Trophoblast cell (in vitro differentiated cells and primary cell): ENCODE measurements around the gene TBL1X.
A peak's percentile ranks its signal among the peaks of the same experiment; 100 is the strongest.

Source experiments
- DNase-seq, 2 donors: peaks; one replicate each; pipeline ENCODE4 v3.0.0-alpha.2; 2016
- H2AFZ ChIP-seq: 2 replicates; pipeline ENCODE4 v1.6.1; 2013; ENCODE audit warnings: low read length, moderate library complexity, mild to moderate bottlenecking; ENCODE audit not compliant: insufficient read depth, poor library complexity
- H2AK5ac ChIP-seq: 2 replicates; pipeline ENCODE4 v1.6.1; 2013; ENCODE audit warnings: mild to moderate bottlenecking, low read length
- H2BK120ac ChIP-seq: 2 replicates; pipeline ENCODE4 v1.6.1; 2013; ENCODE audit warnings: low read length, mild to moderate bottlenecking, moderate library complexity; ENCODE audit not compliant: insufficient read depth, poor library complexity
- H2BK12ac ChIP-seq: 2 replicates; pipeline ENCODE4 v1.6.1; 2013; ENCODE audit warnings: mild to moderate bottlenecking, low read length, moderate library complexity
- H2BK5ac ChIP-seq: 2 replicates; pipeline ENCODE4 v1.6.1; 2013; ENCODE audit warnings: low read length, low read depth, moderate library complexity, mild to moderate bottlenecking; ENCODE audit not compliant: poor library complexity
- H3K14ac ChIP-seq: 2 replicates; pipeline ENCODE4 v1.6.1; 2013; ENCODE audit warnings: mild to moderate bottlenecking, low read length
- H3K18ac ChIP-seq: 2 replicates; pipeline ENCODE4 v1.6.1; 2013; ENCODE audit warnings: mild to moderate bottlenecking, low read length
- H3K23ac ChIP-seq: 2 replicates; pipeline ENCODE4 v1.6.1; 2013; ENCODE audit warnings: low read length
- H3K27ac ChIP-seq: 2 replicates; pipeline ENCODE4 v1.5.1; 2013; ENCODE audit warnings: low read depth, mild to moderate bottlenecking, inconsistent platforms, low read length, moderate library complexity
- H3K27me3 ChIP-seq: 2 replicates; pipeline ENCODE4 v1.6.1; 2013; ENCODE audit warnings: inconsistent platforms, mild to moderate bottlenecking, low read length, moderate library complexity; ENCODE audit not compliant: insufficient read depth
- H3K36me3 ChIP-seq, 2 experiments: 1 replicate in 1 of 2; 2 replicates in 1 of 2; pipeline ENCODE4 v1.6.1; 2013; ENCODE audit warnings: low read length in 2 of 2, mild to moderate bottlenecking in 2 of 2, moderate library complexity in 1 of 2; ENCODE audit not compliant: insufficient read depth in 2 of 2, control insufficient read depth in 1 of 2
- H3K4ac ChIP-seq: 2 replicates; pipeline ENCODE4 v1.6.1; 2013; ENCODE audit warnings: low read depth, mild to moderate bottlenecking, low read length, moderate library complexity
- H3K4me1 ChIP-seq, 2 experiments: 1 replicate in 1 of 2; 2 replicates in 1 of 2; pipeline ENCODE4 v1.6.1; 2013; ENCODE audit warnings: low read length in 2 of 2, mild to moderate bottlenecking in 2 of 2, moderate library complexity in 1 of 2; ENCODE audit not compliant: insufficient read depth in 2 of 2, control insufficient read depth in 1 of 2
- H3K4me2 ChIP-seq: 2 replicates; pipeline ENCODE4 v1.6.1; 2013; ENCODE audit warnings: inconsistent platforms, mild to moderate bottlenecking, low read length, moderate library complexity
- H3K4me3 ChIP-seq: 2 replicates; pipeline ENCODE4 v1.5.1; 2013; ENCODE audit warnings: mild to moderate bottlenecking, low read depth, low read length, inconsistent platforms
- H3K79me1 ChIP-seq: one replicate; pipeline ENCODE4 v1.6.1; 2013; ENCODE audit warnings: low read length
- H3K79me2 ChIP-seq: 2 replicates; pipeline ENCODE4 v1.6.1; 2013; ENCODE audit warnings: low read length, mild to moderate bottlenecking; ENCODE audit not compliant: control insufficient read depth, insufficient read depth, poor library complexity
- H3K9ac ChIP-seq: 2 replicates; pipeline ENCODE4 v1.6.1; 2013; ENCODE audit warnings: mild to moderate bottlenecking, low read length
- H3K9me3 ChIP-seq: 2 replicates; pipeline ENCODE4 v1.6.1; 2013; ENCODE audit warnings: low read depth, mild to moderate bottlenecking, control low read depth, inconsistent platforms, low read length; ENCODE audit not compliant: insufficient read depth
- H4K12ac ChIP-seq: 2 replicates; pipeline ENCODE4 v1.6.1; 2013; ENCODE audit warnings: low read depth, mild to moderate bottlenecking, low read length, moderate library complexity
- H4K8ac ChIP-seq: 2 replicates; pipeline ENCODE4 v1.6.1; 2013; ENCODE audit warnings: low read depth, mild to moderate bottlenecking, low read length, moderate library complexity
- H4K91ac ChIP-seq: one replicate; pipeline ENCODE4 v1.6.1; 2013; ENCODE audit warnings: low read depth, mild to moderate bottlenecking, low read length, moderate library complexity
- WGBS: extraction: QIAGEN DNeasy Blood & Tissue Kit; methylation state at CpG from one replicate; pipeline ENCODE4 v1.1.7; 2013; ENCODE audit warnings: missing lambda C conversion rate; ENCODE audit not compliant: insufficient read length, insufficient coverage; ENCODE audit errors: extremely low coverage; 5-methylcytosine and 5-hydroxymethylcytosine counted together

Gene TBL1X

DNA sequence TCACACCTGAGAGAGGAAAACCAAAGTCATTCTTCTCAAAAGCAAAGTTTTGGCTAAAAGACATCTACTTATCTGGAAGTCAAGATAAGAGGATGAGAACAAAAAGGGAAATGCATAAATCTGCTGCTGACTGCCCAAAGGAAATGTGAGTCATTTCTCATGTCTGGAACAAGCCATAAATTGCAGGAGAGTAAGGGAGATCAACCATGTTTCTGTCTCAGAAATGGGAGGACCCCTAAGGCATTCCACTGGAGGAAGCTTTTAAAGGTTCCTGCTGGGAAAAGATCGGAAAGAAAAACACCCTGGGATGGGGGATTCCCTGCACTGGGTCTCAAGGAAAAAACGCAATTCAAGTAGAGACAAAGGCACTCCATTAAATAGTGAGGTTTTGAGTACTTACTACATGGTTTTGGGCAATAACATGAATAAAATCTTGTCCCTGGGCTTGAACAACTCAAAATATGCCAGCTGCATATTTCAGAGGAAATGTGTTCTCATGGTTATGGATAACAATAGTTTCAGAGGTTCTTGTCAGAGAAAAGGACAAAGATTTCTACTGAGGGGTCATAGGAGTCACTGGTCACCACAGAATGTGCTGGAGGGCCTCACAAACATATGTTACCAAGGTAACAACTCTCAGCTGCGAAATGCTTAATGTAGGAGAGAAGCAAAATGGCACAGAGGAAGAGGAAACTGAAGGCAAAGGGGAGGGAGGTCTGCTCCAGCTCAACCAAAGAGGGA is 281.5 kb downstream of the TBL1X start:
- Histone ChIP-seq H3K79me1 (peaks cover 13% of the 10 kb centered on the region), H3K9me3 (no peaks in the 10 kb centered on the region), H2BK120ac (peak overlapping the region; percentile 72), H3K79me2 (peaks cover 2% of the 10 kb centered on the region), H4K91ac (peak overlapping the region; percentile 94), H4K8ac (no peak overlapping the region), H3K14ac (peak overlapping the region; percentile 61), H3K36me3 (no peaks in the 10 kb centered on the region), H3K23ac (no peak overlapping the region), H3K9ac (no peak overlapping the region), H2AFZ (no peak overlapping the region), H3K4me3 (no peak overlapping the region), H3K27me3 (no peaks in the 10 kb centered on the region), H3K4me1 (peaks cover 9 to 14% of the 10 kb centered on the region in 2 experiments), H3K4ac (no peak overlapping the region), H2BK5ac (peak overlapping the region; percentile 79), H3K4me2 (peak overlapping the region; percentile 39), H2AK5ac (no peak overlapping the region), H4K12ac (no peak overlapping the region), H2BK12ac (peak overlapping the region; percentile 71), H3K27ac (peak overlapping the region; percentile 92), H3K18ac (peak overlapping the region; percentile 0)
- peak; percentile 44 to 70 for DNase-seq
- no CpG with 5 or more reads among the region's 3 CpGs for WGBS

DNA sequence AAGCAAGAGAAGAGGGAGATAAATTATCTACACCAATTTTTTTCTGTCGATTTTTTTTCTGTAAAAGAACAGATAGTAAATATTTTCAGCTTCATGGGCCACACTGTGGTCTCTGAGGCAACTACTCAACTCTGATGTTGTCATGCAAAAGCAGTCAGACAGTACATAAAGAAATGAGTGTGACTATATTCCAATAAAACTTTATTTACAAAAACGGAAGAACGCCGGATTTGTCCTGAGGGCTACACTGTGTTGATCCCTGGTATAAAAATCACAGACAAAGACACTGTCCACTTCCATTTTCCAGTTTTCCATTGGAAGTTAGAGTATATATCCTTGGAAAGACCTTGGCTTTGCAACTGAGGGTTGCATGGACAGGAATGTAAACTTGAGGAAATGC is 282.8 kb downstream of the TBL1X start:
- H3K4me2 ChIP-seq = no peak overlapping the region
- WGBS = no CpG with 5 or more reads among the region's 4 CpGs

DNA sequence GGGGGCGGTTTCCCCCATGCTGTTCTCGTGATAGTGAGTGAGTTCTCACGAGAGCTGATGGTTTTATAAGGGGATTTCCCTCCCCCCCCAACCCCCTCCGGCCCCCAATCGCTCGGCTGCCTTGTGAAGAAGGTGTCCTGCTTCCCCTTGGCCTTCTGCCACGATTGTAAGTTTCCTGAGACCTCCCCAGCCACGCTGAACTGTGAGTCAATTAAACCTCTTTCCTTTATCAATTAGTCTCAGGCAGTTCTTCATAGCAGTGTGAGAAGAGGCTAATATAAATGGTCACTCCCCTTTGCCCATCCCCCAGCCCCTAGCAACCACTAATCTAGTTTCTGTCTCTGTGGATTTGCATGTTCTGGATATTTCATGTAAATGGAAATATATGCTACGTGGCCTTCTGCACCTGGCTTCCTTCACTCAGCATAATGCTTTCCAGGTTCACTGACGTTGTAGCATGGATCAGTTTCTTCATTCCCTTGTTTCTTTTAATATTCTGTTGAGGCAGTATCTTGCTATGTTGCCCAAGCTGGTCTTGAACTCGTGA is 284.4 kb downstream of the TBL1X start:
- H2AFZ ChIP-seq = no peak overlapping the region
- no peaks in the 10 kb centered on the region for H3K9me3 ChIP-seq
- H3K4me3 ChIP-seq = no peak overlapping the region
- no peak overlapping the region for H4K12ac ChIP-seq
- no peak overlapping the region for H2BK120ac ChIP-seq
- no peak for DNase-seq
- H3K14ac ChIP-seq = no peak overlapping the region
- H2AK5ac ChIP-seq = no peak overlapping the region
- H3K79me2 ChIP-seq = peaks cover 2% of the 10 kb centered on the region
- no peaks in the 10 kb centered on the region for H3K27me3 ChIP-seq
- no peak overlapping the region for H3K4ac ChIP-seq
- H3K4me1 ChIP-seq = peaks cover 9 to 14% of the 10 kb centered on the region in 2 experiments
- H3K4me2 ChIP-seq = no peak overlapping the region
- no CpG with 5 or more reads among the region's 11 CpGs for WGBS
- no peak overlapping the region for H3K27ac ChIP-seq
- no peak overlapping the region for H4K91ac ChIP-seq
- no peak overlapping the region for H4K8ac ChIP-seq
- no peak overlapping the region for H2BK12ac ChIP-seq
- peaks cover 12% of the 10 kb centered on the region for H3K79me1 ChIP-seq
- H3K9ac ChIP-seq = no peak overlapping the region
- no peak overlapping the region for H2BK5ac ChIP-seq
- H3K23ac ChIP-seq = no peak overlapping the region
- H3K36me3 ChIP-seq = no peaks in the 10 kb centered on the region
- no peak overlapping the region for H3K18ac ChIP-seq

More for the DNA sequence above, 282.8 kb downstream of the TBL1X start:
- Histone ChIP-seq H3K23ac (no peak overlapping the region), H3K18ac (no peak overlapping the region), H3K9ac (no peak overlapping the region), H3K79me2 (peaks cover 2% of the 10 kb centered on the region), H4K91ac (peak overlapping the region; percentile 96), H3K4me3 (no peak overlapping the region), H3K36me3 (no peaks in the 10 kb centered on the region), H3K4ac (no peak overlapping the region), H3K27ac (no peak overlapping the region), H2BK5ac (no peak overlapping the region), H2AK5ac (no peak overlapping the region), H4K12ac (no peak overlapping the region), H2AFZ (no peak overlapping the region), H2BK12ac (peak overlapping the region; percentile 95), H3K4me1 (peaks cover 9 to 14% of the 10 kb centered on the region in 2 experiments), H4K8ac (no peak overlapping the region), H3K79me1 (peaks cover 12% of the 10 kb centered on the region), H3K9me3 (no peaks in the 10 kb centered on the region), H2BK120ac (no peak overlapping the region), H3K27me3 (no peaks in the 10 kb centered on the region), H3K14ac (no peak overlapping the region)
- no peak for DNase-seq

DNA sequence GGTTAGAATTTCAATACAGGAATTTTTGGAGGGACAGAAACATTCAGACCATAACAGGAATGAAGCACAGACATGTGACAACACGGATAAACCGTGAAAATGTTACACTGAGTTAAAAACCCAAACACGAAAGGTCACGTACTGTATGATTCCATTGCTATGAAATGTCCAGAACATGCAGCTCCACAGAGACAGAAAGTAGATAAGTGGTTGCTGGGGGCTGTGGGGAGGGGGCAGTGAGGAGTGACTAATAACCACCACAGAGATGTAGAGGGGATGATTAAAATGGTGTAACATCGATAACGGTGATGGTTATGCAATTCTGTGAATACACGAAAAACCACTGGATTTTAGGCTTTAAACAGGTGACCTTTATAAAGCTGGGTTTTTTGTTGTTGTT is 292.5 kb downstream of the TBL1X start:
- DNase-seq = peak; percentile 57 to 73
- no peak overlapping the region for H3K9ac ChIP-seq
- no peaks in the 10 kb centered on the region for H3K79me2 ChIP-seq
- no peak overlapping the region for H4K12ac ChIP-seq
- H3K79me1 ChIP-seq = no peaks in the 10 kb centered on the region
- no peaks in the 10 kb centered on the region for H3K9me3 ChIP-seq
- WGBS = no CpG with 5 or more reads among the region's 7 CpGs
- H3K4me1 ChIP-seq = no peaks in the 10 kb centered on the region
- no peak overlapping the region for H3K4ac ChIP-seq
- H3K36me3 ChIP-seq = no peaks in the 10 kb centered on the region
- no peak overlapping the region for H4K91ac ChIP-seq
- H3K4me2 ChIP-seq = no peak overlapping the region
- no peaks in the 10 kb centered on the region for H3K27me3 ChIP-seq
- no peak overlapping the region for H3K18ac ChIP-seq
- H2AFZ ChIP-seq = no peak overlapping the region
- no peak overlapping the region for H3K23ac ChIP-seq
- H2BK12ac ChIP-seq = no peak overlapping the region
- H3K14ac ChIP-seq = no peak overlapping the region
- H2BK120ac ChIP-seq = no peak overlapping the region
- H4K8ac ChIP-seq = no peak overlapping the region
- no peak overlapping the region for H2BK5ac ChIP-seq
- no peak overlapping the region for H2AK5ac ChIP-seq
- H3K27ac ChIP-seq = no peak overlapping the region
- no peak overlapping the region for H3K4me3 ChIP-seq
